ENCODE measurements around the gene PGS1.
"Not testable (repeated sequence)": the region's sequence is repeated elsewhere in the genome, so short reads cannot be mapped to it uniquely, and the experiment has no call there.

PGS1 gene

GRCh38 chr17:78444392-78444791 lies 65.9 kb downstream of the PGS1 start:
- no peak for DNase-seq (ENCODE audit: low read depth in 2 of 3, low spot score in 2 of 3)

- DNase-seq (ENCODE audit: low read depth in 2 of 3, low spot score in 2 of 3): no peak
Observed at GRCh38 chr17:78446833-78447232, 68.4 kb downstream of the PGS1 start.

GRCh38 chr17:78448356-78448993 lies 70.0 kb downstream of the PGS1 start:
- DNase-seq (ENCODE audit: low read depth in 2 of 3, low spot score in 2 of 3): no peak

- DNase-seq (ENCODE audit: low read depth in 2 of 3, low spot score in 2 of 3): no peak
Observed at GRCh38 chr17:78449983-78450595, 71.6 kb downstream of the PGS1 start.

- no peak for DNase-seq (ENCODE audit: low read depth in 2 of 3, low spot score in 2 of 3)
Observed at GRCh38 chr17:78450696-78451345, 72.4 kb downstream of the PGS1 start.

- DNase-seq (ENCODE audit: low read depth in 2 of 3, low spot score in 2 of 3): no peak
Observed at GRCh38 chr17:78451753-78452152, 73.3 kb downstream of the PGS1 start.

GRCh38 chr17:78454346-78454745 lies 75.9 kb downstream of the PGS1 start:
- no peak for DNase-seq (ENCODE audit: low read depth in 2 of 3, low spot score in 2 of 3)

GRCh38 chr17:78458091-78458490 lies 79.6 kb downstream of the PGS1 start:
- DNase-seq (ENCODE audit: low read depth in 2 of 3, low spot score in 2 of 3): no peak

- no peak for DNase-seq (ENCODE audit: low read depth in 2 of 3, low spot score in 2 of 3)
Observed at GRCh38 chr17:78458736-78459335, 80.4 kb downstream of the PGS1 start.

GRCh38 chr17:78459696-78460095 lies 81.2 kb downstream of the PGS1 start:
- DNase-seq (ENCODE audit: low read depth in 2 of 3, low spot score in 2 of 3): no peak

GRCh38 chr17:78460176-78460675 lies 81.8 kb downstream of the PGS1 start:
- DNase-seq (ENCODE audit: low read depth in 2 of 3, low spot score in 2 of 3): no peak

GRCh38 chr17:78460951-78461798 lies 82.7 kb downstream of the PGS1 start:
- DNase-seq (ENCODE audit: low read depth in 2 of 3, low spot score in 2 of 3): no peak

- DNase-seq (ENCODE audit: low read depth in 2 of 3, low spot score in 2 of 3): no peak
Observed at GRCh38 chr17:78461799-78462053, 83.3 kb downstream of the PGS1 start.

GRCh38 chr17:78462148-78462547 lies 83.7 kb downstream of the PGS1 start:
- no peak for DNase-seq (ENCODE audit: low read depth in 2 of 3, low spot score in 2 of 3)

- not testable (repeated sequence) for DNase-seq (ENCODE audit: low read depth in 2 of 3, low spot score in 2 of 3)
Observed at GRCh38 chr17:78466109-78466785, 87.8 kb downstream of the PGS1 start.

- no peak for DNase-seq (ENCODE audit: low read depth in 2 of 3, low spot score in 2 of 3)
Observed at GRCh38 chr17:78466786-78467715, 88.6 kb downstream of the PGS1 start.

- DNase-seq (ENCODE audit: low read depth in 2 of 3, low spot score in 2 of 3): no peak
Observed at GRCh38 chr17:78468366-78468765, 89.9 kb downstream of the PGS1 start.

- DNase-seq (ENCODE audit: low read depth in 2 of 3, low spot score in 2 of 3): no peak
Observed at GRCh38 chr17:78469443-78469842, 91.0 kb downstream of the PGS1 start.

GRCh38 chr17:78471635-78472034 lies 93.2 kb downstream of the PGS1 start:
- no peak for DNase-seq (ENCODE audit: low read depth in 2 of 3, low spot score in 2 of 3)

Measured in activated CD8-positive, alpha-beta memory T cell treated with anti-CD3 and anti-CD28 coated beads for 48 hours (primary cell).